Hematopoietic multipotent progenitor cell treated with erythropoietin and hydrocortisone succinate and interleukin-3 and kit ligand, for 6 days (in vitro differentiated cells): ENCODE results near the gene GLMP.
"Not testable (repeated sequence)": the region's sequence is repeated elsewhere in the genome, so short reads cannot be mapped to it uniquely, and the experiment has no call there.

ENCODE experiments used
- DNase-seq: peaks from one replicate; pipeline ENCODE4 v3.0.0-alpha.2; 2015

Gene GLMP, protein sequence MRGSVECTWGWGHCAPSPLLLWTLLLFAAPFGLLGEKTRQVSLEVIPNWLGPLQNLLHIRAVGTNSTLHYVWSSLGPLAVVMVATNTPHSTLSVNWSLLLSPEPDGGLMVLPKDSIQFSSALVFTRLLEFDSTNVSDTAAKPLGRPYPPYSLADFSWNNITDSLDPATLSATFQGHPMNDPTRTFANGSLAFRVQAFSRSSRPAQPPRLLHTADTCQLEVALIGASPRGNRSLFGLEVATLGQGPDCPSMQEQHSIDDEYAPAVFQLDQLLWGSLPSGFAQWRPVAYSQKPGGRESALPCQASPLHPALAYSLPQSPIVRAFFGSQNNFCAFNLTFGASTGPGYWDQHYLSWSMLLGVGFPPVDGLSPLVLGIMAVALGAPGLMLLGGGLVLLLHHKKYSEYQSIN

DNA sequence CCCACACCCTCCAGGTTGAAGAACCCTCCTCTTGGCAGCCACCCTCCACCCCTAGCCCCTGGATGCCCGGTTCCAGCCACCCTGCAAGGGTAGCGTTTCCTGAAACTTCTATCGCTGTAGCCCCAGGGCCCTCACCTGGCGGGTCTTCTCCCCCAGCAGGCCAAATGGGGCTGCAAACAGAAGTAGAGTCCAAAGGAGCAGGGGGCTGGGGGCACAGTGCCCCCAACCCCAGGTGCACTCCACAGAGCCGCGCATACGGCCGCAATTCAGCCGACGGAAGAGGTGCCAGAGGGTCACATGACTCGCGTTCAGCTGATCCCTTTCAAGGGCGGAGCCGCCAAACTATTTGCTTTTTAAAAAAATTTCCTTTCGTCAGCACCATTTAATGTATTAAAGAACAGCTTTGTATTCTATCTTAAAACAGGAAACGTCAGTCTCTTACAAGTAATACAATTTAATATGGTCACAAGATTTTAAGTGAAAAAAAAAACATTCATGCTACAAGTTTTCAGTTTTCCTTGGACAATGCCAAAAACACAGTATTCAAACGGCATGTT, at the start of gene GLMP:
Gene GLMP, minus strand, starts transcription at position 289 of the 557 bp plus-strand sequence. Its CDS starts 34 bp downstream, at position 255.
- peak; percentile 87 for DNase-seq

DNA sequence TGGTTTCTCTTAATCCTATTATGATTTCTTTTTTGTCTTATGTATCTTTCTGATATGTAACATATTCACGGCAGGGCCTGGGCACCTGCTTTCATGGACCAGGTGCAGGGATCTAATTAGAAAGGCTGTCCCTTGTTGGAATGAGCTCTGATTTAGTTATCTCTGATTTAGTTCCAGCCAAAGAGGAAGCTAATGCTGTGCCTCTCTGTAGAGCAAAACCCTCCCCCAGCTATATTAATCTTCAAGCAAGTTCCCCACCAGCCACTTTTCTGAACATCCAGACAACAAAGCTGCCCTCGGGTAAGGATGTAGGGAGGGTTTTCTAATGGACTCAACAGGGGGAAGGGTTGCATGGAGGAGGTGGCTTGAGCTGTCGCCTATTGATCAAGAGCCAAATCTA, 48.9 kb upstream of the GLMP start:
- DNase-seq: no peak

DNA sequence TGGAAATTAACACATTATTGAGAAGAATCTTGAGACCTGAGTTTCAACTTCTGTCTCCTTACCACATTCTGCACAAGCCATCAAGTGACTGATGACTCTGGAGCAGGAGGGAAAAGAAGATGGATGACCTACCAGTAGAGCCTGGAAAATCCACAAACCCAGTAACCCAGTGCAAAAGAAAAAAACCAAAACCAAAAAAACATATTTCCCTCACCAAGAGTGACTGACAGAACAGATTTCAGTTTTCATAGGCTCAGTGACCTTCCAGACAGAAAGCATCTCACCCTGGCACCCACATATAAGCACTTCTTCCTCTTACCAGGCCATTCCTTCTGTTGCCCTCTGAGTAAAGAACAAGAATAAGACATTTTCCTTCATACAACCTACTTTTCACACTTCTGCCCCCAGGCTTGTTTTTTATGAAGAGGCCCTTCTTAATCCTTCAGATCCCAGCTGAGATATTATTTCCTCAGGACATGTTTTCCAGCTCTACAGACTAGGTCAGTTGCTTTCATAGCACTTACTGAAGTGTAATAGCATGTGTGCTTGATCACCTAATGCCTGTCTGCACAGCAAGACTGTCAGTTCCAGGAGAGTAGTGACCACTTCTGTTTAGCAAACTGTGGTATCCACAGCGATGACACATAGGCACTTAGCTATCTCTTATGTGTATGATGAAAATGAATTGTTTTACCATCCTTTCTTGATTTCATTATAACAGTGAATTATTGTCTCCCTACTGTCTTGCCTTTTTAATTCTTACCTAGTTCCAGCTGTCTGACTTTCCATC, 46.9 kb upstream of the GLMP start:
- DNase-seq: no peak

DNA sequence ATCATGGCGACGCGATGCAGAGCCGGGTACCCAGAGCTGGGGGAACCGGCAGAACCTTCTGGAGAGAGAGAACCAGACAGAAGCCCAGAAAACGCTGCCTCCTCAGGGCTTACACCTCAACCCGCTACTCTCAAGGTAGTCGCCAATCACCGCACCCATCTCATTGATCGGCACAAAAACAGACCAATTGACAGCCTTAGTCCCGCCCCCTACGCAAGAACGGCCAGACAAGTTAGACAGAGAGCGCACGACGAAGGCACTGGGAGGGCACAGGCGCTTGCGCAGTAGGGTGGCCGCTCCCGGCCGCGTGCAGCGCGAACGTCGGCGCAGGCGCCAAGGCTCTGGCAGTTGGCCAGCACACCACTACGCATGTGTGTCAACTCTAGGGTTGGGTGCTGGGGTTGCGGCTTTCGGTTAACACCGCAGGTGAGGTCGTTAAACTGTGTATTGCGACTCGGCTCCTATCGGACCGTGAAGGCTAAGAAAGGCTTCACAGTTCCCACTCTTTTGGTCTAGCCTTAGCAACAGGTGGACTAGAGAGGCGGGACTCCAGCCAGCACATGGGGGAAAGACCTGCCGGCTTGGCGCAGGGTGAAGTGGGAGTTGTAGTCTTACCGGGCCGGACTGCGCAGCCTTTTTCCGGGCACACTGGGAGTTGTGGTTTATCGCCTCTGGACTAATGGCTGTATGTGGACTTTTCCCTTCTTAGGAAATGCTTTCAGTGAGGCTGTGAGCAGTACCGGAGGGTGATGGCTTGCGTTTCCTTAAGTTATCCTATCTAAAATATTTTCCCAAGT, 42.9 kb upstream of the GLMP start, which contains the start of the genes CCT3 and TSACC:
Gene CCT3, minus strand, starts transcription at position 113 of the 797 bp plus-strand sequence. Its CDS starts 108 bp downstream, at position 5.
Gene TSACC, plus strand, starts transcription at position 347 of the 797 bp plus-strand sequence. CDS start 1,232 bp downstream, outside the sequence.
- peak; percentile 100 for DNase-seq

DNA sequence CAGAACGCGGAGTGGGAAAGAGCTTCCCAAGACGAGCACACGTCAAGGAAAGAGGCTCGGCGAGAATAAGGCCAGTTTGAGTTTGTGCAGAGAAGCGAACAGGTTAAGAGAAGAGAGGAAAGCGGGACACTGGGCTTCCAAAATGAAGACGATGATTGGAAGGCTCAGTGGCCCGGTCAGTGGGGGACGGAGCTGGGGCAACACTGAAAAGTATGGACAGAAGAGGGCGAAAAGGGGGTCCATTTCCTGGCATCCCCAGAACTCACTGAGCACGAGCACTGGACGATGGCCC, 42.4 kb upstream of the GLMP start:
- DNase-seq: no peak

DNA sequence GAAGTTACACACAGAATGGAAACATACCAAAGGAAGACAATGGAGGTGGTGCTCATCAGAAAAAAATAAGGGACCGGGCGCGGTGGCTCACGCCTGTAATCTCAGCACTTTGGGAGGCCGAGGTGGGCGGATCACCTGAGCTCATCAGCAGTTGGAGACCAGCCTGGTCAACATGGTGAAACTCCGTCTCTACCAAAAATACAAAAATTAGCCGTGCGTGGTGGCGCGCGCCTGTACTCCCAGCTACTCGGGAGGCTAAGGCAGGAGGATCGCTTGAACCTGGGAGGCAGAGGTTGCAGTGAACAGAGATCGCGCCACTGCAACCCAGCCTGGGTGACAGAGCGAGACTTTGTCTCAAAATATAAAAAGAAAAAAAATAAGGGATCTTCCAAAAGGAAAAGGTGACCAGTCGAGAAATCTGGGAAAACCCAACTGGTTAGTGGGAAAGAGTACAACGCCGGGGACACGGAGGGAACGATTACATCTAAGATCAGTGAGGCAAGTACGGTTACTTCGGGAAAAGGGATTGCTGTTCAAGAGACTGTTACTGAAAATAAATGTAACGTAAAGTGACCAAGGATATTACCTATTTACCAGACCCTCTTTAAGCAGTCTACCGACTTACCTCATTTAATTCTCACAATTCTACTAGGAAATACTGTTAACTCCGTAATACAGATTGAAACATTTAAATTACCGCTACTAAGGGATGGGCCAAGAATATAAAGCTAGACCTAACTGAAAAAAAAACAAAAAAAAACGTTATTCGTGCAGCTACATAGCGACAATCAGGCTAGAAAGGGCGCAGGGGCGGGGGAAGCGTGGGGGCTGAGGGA, 41.8 kb upstream of the GLMP start:
- DNase-seq: no peak

DNA sequence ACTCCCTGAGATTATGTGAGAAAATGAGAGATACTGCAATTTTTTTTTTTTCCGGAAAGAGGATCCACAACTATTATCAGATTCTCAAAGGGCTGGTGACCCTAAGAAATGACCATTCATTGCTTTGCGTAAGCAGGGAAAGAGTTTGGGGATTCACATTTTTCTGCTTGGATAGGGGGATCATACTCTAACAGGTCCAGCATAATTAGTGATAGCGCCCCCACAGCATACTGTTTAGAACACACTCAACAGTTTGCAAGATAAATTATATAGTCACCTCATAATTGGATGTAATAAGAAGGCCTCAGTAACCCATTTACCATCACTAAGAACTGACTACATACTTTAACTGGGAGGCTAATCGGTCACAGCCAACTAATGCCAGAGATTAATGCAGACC, 40.8 kb upstream of the GLMP start:
- DNase-seq: peak; percentile 79

DNA sequence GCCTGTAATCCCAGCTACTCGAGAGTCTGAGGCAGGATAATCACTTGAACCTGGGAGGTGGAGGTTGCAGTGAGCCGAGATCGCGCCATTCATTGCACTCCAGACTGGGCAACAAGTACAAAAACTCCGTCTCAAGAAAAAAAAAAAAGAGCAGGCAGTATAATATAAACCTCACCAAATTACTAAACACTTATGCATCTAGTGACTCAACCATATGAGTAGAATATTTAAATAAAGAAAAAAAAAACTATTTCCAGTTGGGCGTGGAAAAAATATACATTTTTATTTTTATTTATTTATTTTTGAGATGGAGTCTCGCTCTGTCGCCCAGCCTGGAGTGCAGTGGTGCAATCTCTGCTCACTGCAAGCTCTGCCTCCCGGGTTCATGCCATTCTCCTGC, 27.7 kb upstream of the GLMP start:
- DNase-seq: not testable (repeated sequence)

DNA sequence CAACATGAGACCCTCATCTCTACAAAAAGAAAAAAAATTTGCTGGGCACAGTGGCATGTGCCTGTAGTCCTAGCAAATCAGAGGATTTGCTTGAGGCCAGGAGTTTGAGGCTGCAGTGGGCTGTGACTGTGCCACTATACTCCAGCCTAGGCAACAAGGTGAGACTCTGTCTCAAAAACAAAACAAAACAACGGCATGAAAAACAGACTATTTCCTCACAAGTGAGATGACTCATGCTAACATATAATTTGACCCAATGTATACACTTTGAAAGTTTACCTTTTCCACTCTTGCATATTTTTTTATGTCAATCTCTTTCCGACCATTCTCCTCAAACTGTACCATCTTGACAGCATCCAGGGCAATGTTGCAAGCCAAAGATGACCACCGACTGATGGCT, 25.1 kb upstream of the GLMP start:
- DNase-seq: no peak

DNA sequence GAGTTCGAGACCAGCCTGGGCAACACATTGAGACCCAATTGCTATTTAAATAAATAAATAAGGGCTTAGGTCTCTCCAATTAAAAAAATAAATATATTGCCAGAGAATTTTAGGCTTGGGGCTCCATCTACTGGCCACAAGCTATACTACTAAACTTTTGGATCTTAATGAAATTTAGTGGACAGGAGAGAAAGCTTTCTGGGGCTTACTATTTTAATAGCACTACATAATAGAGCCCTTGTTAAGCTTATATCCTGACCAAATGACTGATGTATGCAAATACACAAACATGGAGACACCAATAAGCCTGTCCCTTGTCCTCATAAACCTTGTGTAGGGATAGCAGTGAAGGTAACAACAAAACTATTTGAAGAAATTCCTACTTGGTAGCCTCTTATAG, 24.2 kb upstream of the GLMP start:
- peak; percentile 67 for DNase-seq

DNA sequence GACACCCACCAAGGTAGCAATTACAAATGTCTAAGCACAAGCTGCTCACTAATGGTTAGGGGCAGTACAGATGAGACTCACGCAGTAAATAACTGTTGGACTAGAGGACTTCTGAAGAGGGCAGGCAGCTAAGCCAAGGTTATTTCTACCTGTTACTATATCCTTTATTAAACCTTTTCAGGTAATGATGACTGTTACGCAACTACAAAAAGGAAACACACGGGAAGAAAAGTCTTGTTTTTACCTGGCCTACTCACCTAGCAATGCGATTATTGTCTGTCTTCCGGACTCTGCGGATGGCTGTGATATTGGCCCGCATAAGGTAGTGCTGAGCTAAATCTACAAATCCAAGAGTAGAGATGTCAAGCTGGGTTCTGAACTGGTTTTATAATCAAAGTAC, 21.4 kb upstream of the GLMP start:
- DNase-seq: no peak

DNA sequence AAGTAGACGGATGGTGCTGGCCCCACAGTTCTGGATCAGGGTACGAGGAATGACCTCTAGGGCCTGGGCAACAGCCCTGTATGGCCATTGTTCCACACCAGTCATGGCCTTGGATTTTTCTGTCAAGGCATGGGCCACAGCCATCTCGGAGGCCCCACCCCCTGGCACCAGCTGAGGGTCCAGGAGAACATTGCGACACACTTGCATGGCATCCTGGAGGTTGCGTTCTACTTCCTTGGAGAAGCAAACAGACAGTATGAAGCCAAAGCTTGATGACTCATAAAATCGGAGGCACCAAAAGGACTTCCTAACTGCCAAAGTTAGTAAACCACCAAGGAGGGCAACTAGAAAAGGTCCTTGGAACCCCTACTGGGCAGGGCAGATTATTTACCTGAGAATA, 15.5 kb upstream of the GLMP start:
- DNase-seq: peak; percentile 23

DNA sequence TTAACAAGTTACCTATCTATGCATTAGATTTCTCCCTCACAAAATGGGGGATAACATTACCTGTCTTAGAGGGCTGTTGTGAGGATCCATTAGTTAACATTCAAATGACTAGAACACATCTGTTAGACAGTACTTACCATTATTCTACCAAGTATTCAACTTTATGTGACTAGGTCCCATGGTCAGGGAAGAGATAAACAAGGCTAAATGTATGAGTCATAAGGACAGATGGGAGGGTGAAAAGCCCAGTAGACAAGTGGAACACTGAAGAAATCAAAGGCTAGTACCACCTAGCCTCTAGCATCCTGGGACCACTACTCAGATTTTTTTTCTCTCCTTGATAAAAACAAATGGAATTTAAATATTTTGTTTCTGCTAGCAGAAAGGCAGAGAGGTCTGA, 12.6 kb upstream of the GLMP start:
- no peak for DNase-seq

DNA sequence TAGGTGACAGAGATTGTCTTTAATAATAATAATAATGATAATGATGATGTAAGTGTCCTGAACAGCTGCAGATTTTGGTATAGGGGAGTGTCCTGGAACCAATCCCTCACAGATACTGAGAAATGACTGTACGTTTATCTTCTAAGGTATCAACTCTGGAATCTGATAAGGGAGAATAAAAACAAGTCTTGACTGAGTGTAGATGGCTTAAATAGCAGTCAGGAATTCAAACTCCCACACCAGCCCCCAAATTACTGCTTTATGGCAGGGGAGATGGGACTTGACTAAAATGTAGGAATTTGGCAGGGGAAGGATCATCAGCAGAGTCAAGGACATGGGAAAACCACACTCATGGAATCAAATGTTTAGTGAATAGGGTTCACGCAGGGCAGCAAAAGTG, 9.7 kb upstream of the GLMP start:
- no peak for DNase-seq

DNA sequence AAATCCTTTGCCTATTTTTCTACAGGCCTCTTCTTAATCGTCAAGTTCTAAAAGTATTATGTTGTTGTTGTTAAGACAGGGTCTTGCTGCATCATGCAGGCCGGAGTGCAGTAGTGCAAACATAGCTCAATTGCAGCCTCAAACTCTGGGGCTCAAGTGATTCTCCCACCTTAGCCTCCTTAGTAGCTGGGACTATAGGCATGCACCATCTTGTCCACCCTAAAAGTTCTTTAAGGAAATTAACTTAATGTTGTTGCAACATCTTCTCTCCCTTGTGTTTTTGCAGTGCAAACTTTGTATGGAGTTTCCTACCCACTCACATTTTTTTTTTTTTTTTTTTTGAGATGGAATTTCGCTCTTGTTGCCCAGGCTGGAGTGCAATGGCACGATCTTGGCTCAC, 7.8 kb upstream of the GLMP start:
- no peak for DNase-seq

DNA sequence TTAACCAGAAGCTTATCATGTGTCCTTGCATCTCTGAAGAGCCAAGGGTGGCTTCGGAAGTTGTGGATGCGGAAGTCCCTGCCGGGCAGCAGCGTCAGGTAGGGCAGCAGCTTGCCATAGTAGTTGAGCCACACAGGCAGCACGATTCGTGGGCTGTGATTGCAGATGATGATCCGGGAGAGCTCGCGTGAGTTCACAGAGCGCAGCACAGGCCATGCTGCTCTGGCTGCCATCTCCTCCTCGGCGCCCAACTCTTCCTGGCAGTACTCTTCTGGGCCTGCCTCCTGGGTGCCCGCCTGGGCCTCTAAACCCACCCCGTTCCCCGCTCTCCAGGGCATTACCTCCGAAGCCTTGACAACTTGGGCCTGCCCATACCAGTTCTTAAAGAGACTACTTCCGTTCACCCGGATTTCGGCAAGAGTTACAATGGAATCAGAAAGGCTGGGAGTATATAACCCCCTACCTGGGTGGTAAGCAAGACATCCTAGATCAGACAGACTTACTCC, 3.4 kb upstream of the GLMP start, which contains the start of gene VHLL:
Gene VHLL, minus strand, starts transcription at position 456 of the 506 bp plus-strand sequence. Its CDS starts 118 bp downstream, at position 338.
- DNase-seq: no peak

DNA sequence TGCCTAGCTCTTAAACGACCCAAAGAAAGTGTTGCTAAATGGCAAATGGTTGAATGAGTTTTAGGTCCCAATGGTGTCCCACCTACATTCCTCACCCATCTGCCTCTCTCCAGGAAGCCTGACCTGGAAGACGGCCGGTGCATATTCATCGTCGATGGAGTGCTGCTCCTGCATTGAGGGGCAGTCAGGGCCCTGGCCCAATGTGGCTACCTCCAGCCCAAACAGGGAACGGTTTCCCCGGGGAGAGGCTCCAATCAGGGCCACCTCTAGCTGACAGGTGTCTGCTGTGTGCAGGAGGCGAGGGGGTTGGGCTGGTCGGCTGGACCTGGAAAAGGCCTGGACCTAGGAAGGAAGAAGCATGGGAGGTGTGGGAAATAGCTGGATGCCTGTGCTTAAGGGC, 1.6 kb downstream of the GLMP start:
- DNase-seq: no peak

DNA sequence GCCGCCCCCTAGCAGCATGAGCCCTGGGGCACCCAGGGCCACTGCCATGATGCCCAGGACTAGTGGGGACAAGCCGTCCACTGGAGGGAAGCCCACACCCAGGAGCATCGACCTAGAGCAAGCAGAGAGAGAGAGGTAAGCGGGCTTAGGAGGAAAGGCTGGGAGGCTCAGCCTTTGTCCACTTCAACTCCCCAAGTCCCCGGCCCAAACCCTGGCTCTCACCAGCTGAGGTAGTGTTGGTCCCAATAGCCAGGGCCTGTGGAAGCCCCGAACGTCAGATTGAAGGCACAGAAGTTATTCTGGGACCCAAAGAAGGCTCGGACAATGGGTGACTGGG, 2.4 kb downstream of the GLMP start:
- no peak for DNase-seq

DNA sequence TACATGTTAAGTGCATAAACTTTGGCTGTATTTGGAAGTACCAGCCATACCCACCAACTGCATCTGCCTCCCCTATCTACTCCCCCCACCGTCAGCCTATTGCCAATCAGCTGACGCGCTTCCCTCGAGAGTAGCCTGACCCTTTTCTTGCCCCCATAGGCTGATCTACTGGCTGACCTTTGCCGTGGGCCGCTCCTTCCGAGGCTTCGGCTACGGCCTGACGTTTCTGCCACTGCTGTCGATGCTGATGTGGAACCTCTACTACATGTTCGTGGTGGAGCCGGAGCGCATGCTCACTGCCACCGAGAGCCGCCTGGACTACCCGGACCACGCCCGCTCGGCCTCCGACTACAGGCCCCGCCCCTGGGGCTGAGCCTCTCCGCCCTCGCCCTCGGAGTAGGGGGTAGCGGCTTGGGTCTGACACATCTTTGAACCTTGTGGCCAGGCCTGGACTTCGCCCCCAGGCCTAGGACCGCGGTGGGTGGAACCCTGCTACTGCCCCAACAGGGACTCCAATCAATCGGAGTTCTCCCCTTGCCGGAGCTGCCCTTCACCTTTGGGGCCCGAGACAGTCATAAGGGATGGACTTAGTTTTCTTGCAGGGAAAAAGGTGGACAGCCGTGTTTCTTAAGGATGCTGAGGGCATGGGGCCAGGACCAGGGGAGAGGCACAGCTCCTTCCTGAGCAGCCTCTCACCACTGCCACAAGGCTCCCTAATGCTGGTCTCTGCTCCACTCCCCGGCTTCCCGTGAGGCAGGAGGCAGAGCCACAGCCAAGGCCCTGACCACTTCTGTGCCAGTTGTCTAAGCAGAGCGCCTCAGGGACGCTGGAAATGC, 4.0 kb downstream of the GLMP start:
- DNase-seq: peak; percentile 91

DNA sequence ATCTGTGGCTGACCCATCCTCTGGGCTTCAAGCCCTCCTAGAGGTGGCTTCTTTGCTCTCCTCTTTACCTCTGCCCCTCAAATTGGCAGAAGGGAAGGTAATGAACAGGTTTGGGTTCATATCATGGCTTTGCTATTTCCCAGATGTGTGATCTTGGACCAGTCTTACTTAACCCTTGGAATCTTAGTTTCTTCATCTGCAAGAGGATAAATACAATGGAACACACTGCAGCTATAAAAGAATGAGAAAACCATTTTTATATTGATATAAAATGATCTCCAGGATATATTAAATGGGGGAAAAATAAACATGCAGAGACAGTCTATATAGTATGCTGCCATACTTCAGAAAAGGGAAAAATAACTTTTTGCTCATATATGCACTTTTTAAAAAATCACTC, 5.6 kb downstream of the GLMP start:
- no peak for DNase-seq

DNA sequence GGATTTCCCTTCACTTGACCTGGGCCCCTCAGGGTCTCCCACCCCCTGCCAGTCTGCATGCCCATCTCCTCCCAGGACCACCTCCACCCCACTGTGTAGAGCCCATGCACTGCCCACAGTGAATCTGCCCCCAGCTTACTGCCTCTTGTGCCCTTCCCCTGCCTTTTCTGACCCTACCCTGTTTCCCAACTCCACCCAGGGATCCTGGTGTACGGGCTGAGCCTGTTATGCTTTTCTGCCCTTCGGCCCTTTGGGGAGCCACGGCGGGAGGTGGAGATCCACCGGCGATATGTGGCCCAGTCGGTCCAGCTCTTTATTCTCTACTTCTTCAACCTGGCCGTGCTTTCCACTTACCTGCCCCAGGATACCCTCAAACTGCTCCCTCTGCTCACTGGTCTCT, 9.4 kb downstream of the GLMP start:
- no peak for DNase-seq
